GM19240 (cell line): ENCODE data around the gene DNAH3.
"Not testable (repeated sequence)": the region's sequence is repeated elsewhere in the genome, so short reads cannot be mapped to it uniquely, and the experiment has no call there.

Experiments used
- DNase-seq: peaks from one replicate; pipeline ENCODE4 v3.0.0; 2011; ENCODE audit warnings: low spot score; ENCODE audit not compliant: insufficient read length

Gene DNAH3

GRCh38 chr16:21169249-21169981, 18.8 kb upstream of the DNAH3 start:
- no peak for DNase-seq

GRCh38 chr16:21167929-21168602, 17.4 kb upstream of the DNAH3 start:
- no peak for DNase-seq

- DNase-seq: no peak
Observed at GRCh38 chr16:21167360-21167759, 16.7 kb upstream of the DNAH3 start.

GRCh38 chr16:21166561-21166961, 15.9 kb upstream of the DNAH3 start:
- no peak for DNase-seq

- no peak for DNase-seq
Observed at GRCh38 chr16:21164521-21165168, 14.0 kb upstream of the DNAH3 start.

GRCh38 chr16:21163576-21163975, 12.9 kb upstream of the DNAH3 start:
- no peak for DNase-seq

GRCh38 chr16:21162661-21163151, 12.1 kb upstream of the DNAH3 start:
- DNase-seq: no peak

- no peak for DNase-seq
Observed at GRCh38 chr16:21161211-21161610, 10.6 kb upstream of the DNAH3 start.

GRCh38 chr16:21160276-21160675, 9.6 kb upstream of the DNAH3 start:
- no peak for DNase-seq

GRCh38 chr16:21159281-21159951, 8.8 kb upstream of the DNAH3 start:
- no peak for DNase-seq

- peak; percentile 91 for DNase-seq
Observed at GRCh38 chr16:21158208-21159110, 7.8 kb upstream of the DNAH3 start, which contains the start of gene LDAF1. LDAF1 (plus strand) TSS chr16:21158674; CDS start chr16:21161183, 2,509 bp downstream.

GRCh38 chr16:21157632-21158031, 7.0 kb upstream of the DNAH3 start:
- DNase-seq: no peak

GRCh38 chr16:21156767-21157467, 6.3 kb upstream of the DNAH3 start:
- peak; percentile 24 for DNase-seq

- not testable (repeated sequence) for DNase-seq
Observed at GRCh38 chr16:21156011-21156410, 5.4 kb upstream of the DNAH3 start.

- DNase-seq: not testable (repeated sequence)
Observed at GRCh38 chr16:21153124-21153729, 2.6 kb upstream of the DNAH3 start.

GRCh38 chr16:21152160-21153030, 1.7 kb upstream of the DNAH3 start:
- not testable (repeated sequence) for DNase-seq

GRCh38 chr16:21145738-21146137, 4.9 kb downstream of the DNAH3 start:
- DNase-seq: no peak

GRCh38 chr16:21134053-21134452, 16.6 kb downstream of the DNAH3 start:
- no peak for DNase-seq

GRCh38 chr16:21130811-21131210, 19.8 kb downstream of the DNAH3 start:
- DNase-seq: no peak
